Skeletal muscle tissue (tissue), 4 donors: ENCODE measurements around the gene CXCR6. TPM values are rescaled to one million over a fixed set of nuclear protein-coding genes. Genes with fewer than 3 reads are reported as not detected.

Experiments
- H3K27ac ChIP-seq: one replicate; pipeline ENCODE4 v1.7.0; 2013; ENCODE audit warnings: mild to moderate bottlenecking, low read depth, low read length, inconsistent platforms
- H3K27me3 ChIP-seq, 3 donors: one replicate each; pipeline ENCODE4 v1.7.0; 2013; ENCODE audit warnings: low read length in 3 of 3; ENCODE audit not compliant: control insufficient read depth in 3 of 3, insufficient read depth in 3 of 3
- H3K36me3 ChIP-seq, 3 donors: one replicate each; pipeline ENCODE4 v1.7.0; 2013; ENCODE audit warnings: low read length in 3 of 3; ENCODE audit not compliant: control insufficient read depth in 3 of 3, insufficient read depth in 3 of 3
- H3K4me1 ChIP-seq, 3 donors: one replicate each; pipeline ENCODE4 v1.7.0; 2013; ENCODE audit warnings: low read length in 3 of 3, mild to moderate bottlenecking in 3 of 3; ENCODE audit not compliant: control insufficient read depth in 3 of 3, insufficient read depth in 3 of 3
- H3K4me3 ChIP-seq, 3 donors: one replicate each; pipeline ENCODE4 v1.7.0; 2013; ENCODE audit warnings: low read length in 3 of 3
- H3K9ac ChIP-seq, 3 donors: one replicate each; pipeline ENCODE4 v1.7.0; 2013; ENCODE audit warnings: low read length in 3 of 3, mild to moderate bottlenecking in 3 of 3, moderate library complexity in 2 of 3, low read depth in 1 of 3
- H3K9me3 ChIP-seq, 3 donors: one replicate each; pipeline ENCODE4 v1.7.0; 2013; ENCODE audit warnings: low read length in 3 of 3; ENCODE audit not compliant: control insufficient read depth in 3 of 3
- total RNA-seq: library from RNA; depleted of rRNA; stranded (reverse); fragments of >200 nt; gene quantifications from one replicate; pipeline ENCODE4 v1.2.3, GENCODE V29; 2014
- donor health status: Osteomylitis.

CXCR6 gene
- total RNA-seq, 1 donor from 2014 or later = not detected

DNA sequence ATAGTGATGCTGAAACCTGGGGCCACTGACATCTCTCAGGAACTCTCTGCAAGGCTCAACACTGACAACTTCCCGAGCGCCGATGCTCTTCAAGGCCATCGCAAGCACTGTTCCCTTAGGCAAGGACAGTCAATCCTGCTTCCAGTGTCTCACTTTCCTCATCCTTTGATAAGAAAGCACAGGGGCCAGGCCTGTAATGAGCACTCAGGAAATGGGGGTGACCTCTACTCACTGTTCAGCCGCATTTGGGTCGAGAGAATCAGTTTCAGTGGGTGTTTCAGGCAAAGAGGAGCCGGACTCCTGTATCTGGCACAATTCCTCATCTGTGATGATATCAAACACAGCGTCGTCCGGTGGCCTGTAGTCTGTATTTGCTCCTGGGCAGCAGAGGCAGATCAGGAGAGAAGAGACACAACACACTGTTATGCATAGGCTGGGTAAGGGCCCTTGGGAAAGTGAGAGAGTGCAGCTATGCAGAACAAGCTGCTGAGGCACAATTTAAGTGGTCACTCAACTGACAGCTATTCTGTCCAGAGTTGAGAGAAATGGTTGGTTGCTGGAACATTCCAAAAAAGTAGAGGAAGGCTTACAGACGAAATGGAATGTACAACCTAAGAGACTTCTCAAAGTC is 11.9 kb downstream of the CXCR6 start:
- Histone ChIP-seq H3K27ac (no peak overlapping the region), H3K4me1 (peaks cover 2 to 36% (median 29%) of the 10 kb centered on the region in 3 donors), H3K9me3 (no peaks in the 10 kb centered on the region), H3K4me3 (no peak overlapping the region), H3K36me3 (peaks cover 92 to 95% (median 94%) of the 10 kb centered on the region in 3 donors), H3K27me3 (no peaks in the 10 kb centered on the region), H3K9ac (peak overlapping the region in 1 of 3 donors; percentile 45)

DNA sequence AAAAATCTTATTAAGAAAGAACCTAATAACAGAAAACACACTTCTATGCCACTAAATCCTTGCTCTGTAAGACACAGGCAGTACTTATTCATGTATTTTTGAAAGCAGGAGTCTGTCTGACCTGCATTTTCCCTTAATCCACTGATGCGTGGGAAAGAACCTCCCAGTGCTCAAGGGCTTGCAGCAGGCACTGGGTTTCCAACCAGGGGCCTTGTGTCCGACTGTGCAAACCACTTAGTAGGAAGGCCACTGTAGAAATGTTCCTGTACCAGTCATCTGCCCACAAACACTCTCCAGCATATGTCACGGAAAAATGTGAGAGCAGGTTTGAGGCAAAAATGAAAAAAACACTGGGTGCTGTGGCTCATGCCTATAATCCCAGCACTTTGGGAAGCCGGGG is 12.4 kb downstream of the CXCR6 start:
- Histone ChIP-seq H3K36me3 (peaks cover 92 to 95% (median 94%) of the 10 kb centered on the region in 3 donors), H3K4me3 (no peak overlapping the region), H3K27me3 (no peaks in the 10 kb centered on the region), H3K9ac (no peak overlapping the region), H3K9me3 (no peaks in the 10 kb centered on the region), H3K4me1 (peaks cover 2 to 36% (median 29%) of the 10 kb centered on the region in 3 donors), H3K27ac (no peak overlapping the region)

DNA sequence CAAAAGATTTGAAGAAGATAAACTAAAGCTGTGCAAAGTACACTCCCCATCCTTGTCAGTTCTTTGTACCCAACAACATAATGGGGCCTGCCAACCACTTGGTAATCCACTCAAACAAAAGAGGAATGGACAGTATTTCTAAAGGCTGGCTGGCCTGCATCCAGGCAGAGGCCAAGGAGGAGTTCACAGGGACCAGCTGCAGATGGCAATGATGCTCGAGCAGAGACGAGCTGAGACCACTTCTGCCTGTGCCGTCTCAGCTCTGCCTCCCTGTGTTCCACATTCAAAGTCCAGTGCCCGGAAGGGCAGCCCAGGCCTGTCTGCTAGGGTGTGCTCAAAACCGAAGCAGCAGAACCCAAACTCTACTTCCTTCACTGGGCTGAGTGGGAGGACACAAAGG is 14.3 kb downstream of the CXCR6 start:
- peak overlapping the region in 1 of 3 donors; percentile 8 for H3K4me3 ChIP-seq
- H3K9ac ChIP-seq = peak overlapping the region in 1 of 3 donors; percentile 80
- peaks cover 89 to 95% (median 94%) of the 10 kb centered on the region in 3 donors for H3K36me3 ChIP-seq
- H3K9me3 ChIP-seq = no peaks in the 10 kb centered on the region
- H3K27me3 ChIP-seq = no peaks in the 10 kb centered on the region
- H3K4me1 ChIP-seq = peaks cover 2 to 33% (median 26%) of the 10 kb centered on the region in 3 donors
- peak overlapping the region; percentile 82 for H3K27ac ChIP-seq

DNA sequence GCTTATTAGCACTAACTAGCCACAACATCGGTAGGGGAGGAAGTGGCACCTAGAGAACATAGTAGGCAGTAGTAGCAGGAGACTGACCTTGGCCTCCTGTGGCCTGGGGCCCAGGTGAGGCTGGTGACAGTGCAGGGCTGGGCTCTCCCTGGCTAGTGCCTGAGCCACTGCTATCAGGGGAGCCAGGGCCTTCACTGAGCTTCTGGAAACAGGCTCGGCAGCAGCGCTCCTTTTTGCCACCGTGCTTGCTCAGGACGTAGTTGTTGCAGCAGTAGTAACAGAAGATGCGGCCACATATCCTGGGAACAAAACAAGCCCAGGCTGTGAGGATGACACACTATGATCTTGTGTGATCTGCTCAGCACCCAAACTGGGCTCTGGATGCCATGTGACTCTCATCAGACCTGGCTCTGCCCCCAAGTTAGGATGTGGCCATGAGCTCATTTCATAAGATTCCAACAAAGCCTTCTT is 15.1 kb downstream of the CXCR6 start:
- Histone ChIP-seq H3K27ac (peak overlapping the region; percentile 82), H3K4me1 (peaks cover 2 to 29% (median 28%) of the 10 kb centered on the region in 3 donors), H3K9me3 (no peaks in the 10 kb centered on the region), H3K36me3 (peaks cover 89 to 95% (median 94%) of the 10 kb centered on the region in 3 donors), H3K4me3 (peak overlapping the region in 1 of 3 donors; percentile 45), H3K9ac (peak overlapping the region in 2 of 3 donors; percentile 8 to 80), H3K27me3 (no peaks in the 10 kb centered on the region)

DNA sequence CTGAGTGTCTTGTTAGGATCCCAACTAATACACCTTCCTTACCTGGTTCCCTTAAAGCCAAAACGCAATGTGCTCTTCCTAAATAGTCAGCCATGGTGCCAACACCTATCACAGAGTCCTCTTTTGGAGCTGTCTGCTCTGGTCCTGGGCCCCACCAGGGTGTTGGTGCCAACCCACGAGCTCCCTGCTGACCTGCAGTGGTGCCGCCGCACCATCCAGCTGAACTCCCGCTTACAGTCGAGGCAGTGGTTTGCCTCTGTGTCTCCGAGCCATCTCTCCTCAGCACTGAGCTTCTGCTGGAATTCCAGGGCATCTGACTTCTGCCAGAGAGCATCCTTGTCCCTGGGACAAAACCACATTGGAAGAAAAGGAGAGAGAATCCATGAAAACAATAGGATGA is 15.9 kb downstream of the CXCR6 start:
- H3K36me3 ChIP-seq = peaks cover 89 to 95% (median 94%) of the 10 kb centered on the region in 3 donors
- no peak overlapping the region for H3K4me3 ChIP-seq
- H3K9ac ChIP-seq = peak overlapping the region in 1 of 3 donors; percentile 80
- peaks cover 2 to 38% (median 28%) of the 10 kb centered on the region in 3 donors for H3K4me1 ChIP-seq
- H3K27ac ChIP-seq = peak overlapping the region; percentile 82
- no peaks in the 10 kb centered on the region for H3K27me3 ChIP-seq
- no peaks in the 10 kb centered on the region for H3K9me3 ChIP-seq

- H3K36me3 ChIP-seq = peaks cover 89 to 95% (median 94%) of the 10 kb centered on the region in 3 donors
- no peak overlapping the region for H3K27ac ChIP-seq
- no peak overlapping the region for H3K4me3 ChIP-seq
Measured at GRCh38 chr3:45960289-45960688, 17.0 kb downstream of the CXCR6 start.

GRCh38 chr3:45962033-45962432 is 18.8 kb downstream of the CXCR6 start:
- Histone ChIP-seq H3K4me1 (peaks cover 22 to 63% (median 50%) of the 10 kb centered on the region in 3 donors), H3K36me3 (peaks cover 95 to 100% (median 98%) of the 10 kb centered on the region in 3 donors), H3K9ac (no peak overlapping the region), H3K4me3 (no peak overlapping the region), H3K27me3 (no peaks in the 10 kb centered on the region), H3K9me3 (no peaks in the 10 kb centered on the region), H3K27ac (no peak overlapping the region)

More at GRCh38 chr3:45960289-45960688, 17.0 kb downstream of the CXCR6 start:
- Histone ChIP-seq H3K27me3 (no peaks in the 10 kb centered on the region), H3K4me1 (peaks cover 4 to 45% (median 33%) of the 10 kb centered on the region in 3 donors), H3K9ac (peak overlapping the region in 1 of 3 donors; percentile 19), H3K9me3 (no peaks in the 10 kb centered on the region)

DNA sequence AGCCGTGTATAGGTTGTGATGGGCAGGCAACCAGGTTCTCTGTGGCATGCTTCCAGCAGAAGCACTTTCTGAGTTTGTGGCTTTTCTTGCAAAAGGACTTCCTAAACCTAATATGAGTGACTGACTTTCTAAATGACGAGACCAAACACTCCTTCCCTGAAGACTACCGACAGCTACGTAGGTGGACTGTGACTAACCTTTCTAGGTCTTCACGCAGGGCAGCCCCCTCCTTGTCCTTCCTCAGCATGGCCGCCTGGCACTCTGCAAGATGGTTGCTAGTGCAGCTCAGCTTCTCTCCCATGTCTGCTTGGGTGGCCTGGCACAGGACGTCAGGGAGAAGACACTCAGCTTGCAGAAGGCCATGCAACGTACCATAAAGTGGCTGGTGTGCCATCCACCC is 20.9 kb downstream of the CXCR6 start:
- peaks cover 95 to 100% (median 99%) of the 10 kb centered on the region in 3 donors for H3K36me3 ChIP-seq
- H3K27me3 ChIP-seq = no peaks in the 10 kb centered on the region
- H3K4me1 ChIP-seq = peaks cover 36 to 66% (median 48%) of the 10 kb centered on the region in 3 donors
- H3K4me3 ChIP-seq = no peak overlapping the region
- H3K9me3 ChIP-seq = no peaks in the 10 kb centered on the region
- H3K27ac ChIP-seq = no peak overlapping the region
- peak overlapping the region in 1 of 3 donors; percentile 40 for H3K9ac ChIP-seq

DNA sequence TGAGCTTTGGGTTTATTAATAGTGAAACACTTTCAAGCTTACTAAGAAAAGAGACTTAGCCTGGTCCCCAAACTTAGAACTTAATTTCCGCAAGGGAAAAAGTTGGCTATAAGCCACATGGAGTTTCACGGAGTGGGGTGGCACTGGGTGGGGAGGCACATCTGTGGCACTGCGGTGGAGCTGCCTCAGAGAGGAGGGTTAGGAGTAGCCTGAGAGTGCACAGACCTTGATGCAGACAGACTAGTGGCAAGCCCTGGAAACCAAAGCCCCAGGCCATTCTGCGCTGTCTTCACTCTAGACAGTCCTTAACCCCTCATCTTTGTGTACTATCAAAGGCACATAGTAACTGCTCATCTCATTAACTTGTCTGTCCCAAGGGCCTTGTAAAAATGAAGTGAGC is 22.0 kb downstream of the CXCR6 start:
- Histone ChIP-seq H3K4me1 (peaks cover 36 to 66% (median 38%) of the 10 kb centered on the region in 3 donors), H3K27ac (peak overlapping the region; percentile 11), H3K9me3 (no peaks in the 10 kb centered on the region), H3K36me3 (peaks cover 95 to 100% (median 99%) of the 10 kb centered on the region in 3 donors), H3K9ac (peak overlapping the region in 2 of 3 donors; percentile 35 to 72), H3K27me3 (no peaks in the 10 kb centered on the region), H3K4me3 (no peak overlapping the region)

DNA sequence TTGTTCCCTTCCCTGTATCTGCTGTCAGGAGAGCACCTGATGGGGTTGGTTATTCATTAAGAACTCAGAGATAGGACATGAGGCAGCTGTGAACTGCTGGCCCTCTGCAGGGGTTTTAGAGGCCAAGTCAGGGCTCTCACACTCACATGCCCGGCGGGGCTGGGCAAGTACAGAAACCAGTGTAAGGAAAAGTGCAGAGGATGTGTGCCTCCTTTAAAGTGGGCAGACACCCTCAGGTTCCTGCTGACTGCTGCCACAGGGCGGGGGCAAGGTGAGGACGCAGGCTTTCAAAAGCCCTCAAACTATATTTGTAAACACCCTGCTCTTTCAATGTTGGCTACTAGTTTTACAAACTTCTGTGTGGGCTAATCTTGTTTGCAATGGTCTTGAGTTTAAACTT is 22.4 kb downstream of the CXCR6 start:
- no peaks in the 10 kb centered on the region for H3K9me3 ChIP-seq
- no peaks in the 10 kb centered on the region for H3K27me3 ChIP-seq
- peak overlapping the region in 2 of 3 donors; percentile 12 to 72 for H3K9ac ChIP-seq
- peaks cover 36 to 69% (median 38%) of the 10 kb centered on the region in 3 donors for H3K4me1 ChIP-seq
- H3K4me3 ChIP-seq = no peak overlapping the region
- H3K36me3 ChIP-seq = peaks cover 92 to 99% (median 99%) of the 10 kb centered on the region in 3 donors
- peak overlapping the region; percentile 11 for H3K27ac ChIP-seq
